OCI-LY7 (cell line): ENCODE results near the gene IL6R.

Experiments
- EZH2phosphoT487 ChIP-seq: fragments of 200-600 bp; sonication (generic); IDR thresholded peaks from 2 replicates; pipeline ENCODE4 v1.6.1; 2018; ENCODE audit warnings: low read depth, borderline replicate concordance, mild to moderate bottlenecking, mixed run types, antibody characterized with exemption, low read length, moderate library complexity, mixed read lengths
- TF ChIP-seq, protein P1 (sequence below): fragments of 200-600 bp; sonication (generic); conservative IDR thresholded peaks from 2 replicates; pipeline ENCODE4 v1.5.1; 2014; ENCODE audit warnings: mild to moderate bottlenecking, antibody characterized with exemption, low read length, moderate library complexity, mixed read lengths

DNA sequence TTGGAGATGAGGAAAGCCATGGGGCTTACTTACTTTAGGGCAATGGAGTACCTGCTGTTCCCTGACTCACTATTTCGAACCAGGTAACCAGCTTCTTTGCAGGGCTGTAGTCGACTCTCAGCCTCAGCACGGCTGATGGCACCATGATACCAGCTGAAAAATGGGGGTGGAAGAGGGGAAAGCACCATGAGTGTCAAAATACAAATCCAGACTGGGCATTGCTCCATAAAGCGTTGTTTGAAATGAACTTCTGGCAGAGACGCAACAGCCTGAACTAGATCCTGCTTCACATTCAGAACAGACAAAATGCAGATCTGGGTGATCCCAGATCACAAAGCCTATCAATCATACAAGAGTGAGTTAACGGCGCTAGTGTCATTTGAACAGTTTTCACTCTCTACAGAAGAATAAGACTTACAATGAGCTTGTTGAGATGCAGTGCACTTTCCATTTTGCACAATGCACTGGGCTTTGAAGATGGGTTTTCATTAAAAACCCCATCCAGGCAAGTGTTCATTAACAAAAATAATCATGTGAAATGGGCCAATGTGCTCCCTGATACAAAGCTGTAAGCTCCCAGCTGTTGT is 80.9 kb downstream of the IL6R start:
- TF ChIP-seq, protein P1, sequence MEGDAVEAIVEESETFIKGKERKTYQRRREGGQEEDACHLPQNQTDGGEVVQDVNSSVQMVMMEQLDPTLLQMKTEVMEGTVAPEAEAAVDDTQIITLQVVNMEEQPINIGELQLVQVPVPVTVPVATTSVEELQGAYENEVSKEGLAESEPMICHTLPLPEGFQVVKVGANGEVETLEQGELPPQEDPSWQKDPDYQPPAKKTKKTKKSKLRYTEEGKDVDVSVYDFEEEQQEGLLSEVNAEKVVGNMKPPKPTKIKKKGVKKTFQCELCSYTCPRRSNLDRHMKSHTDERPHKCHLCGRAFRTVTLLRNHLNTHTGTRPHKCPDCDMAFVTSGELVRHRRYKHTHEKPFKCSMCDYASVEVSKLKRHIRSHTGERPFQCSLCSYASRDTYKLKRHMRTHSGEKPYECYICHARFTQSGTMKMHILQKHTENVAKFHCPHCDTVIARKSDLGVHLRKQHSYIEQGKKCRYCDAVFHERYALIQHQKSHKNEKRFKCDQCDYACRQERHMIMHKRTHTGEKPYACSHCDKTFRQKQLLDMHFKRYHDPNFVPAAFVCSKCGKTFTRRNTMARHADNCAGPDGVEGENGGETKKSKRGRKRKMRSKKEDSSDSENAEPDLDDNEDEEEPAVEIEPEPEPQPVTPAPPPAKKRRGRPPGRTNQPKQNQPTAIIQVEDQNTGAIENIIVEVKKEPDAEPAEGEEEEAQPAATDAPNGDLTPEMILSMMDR: no peak
- TF ChIP-seq EZH2phosphoT487: no peak
